H9 (cell line): ENCODE data around the gene MBD3L2B. TPM values are rescaled to one million over a fixed set of nuclear protein-coding genes. Genes with fewer than 3 reads are reported as not detected.
"Not testable (repeated sequence)": the region's sequence is repeated elsewhere in the genome, so short reads cannot be mapped to it uniquely, and the experiment has no call there.

Experiments used
- DNase-seq: peaks from one replicate; pipeline ENCODE4 v3.0.0-alpha.2; 2017
- H2AFZ ChIP-seq: one replicate; pipeline ENCODE4 v1.6.1; 2013; ENCODE audit warnings: mild to moderate bottlenecking, low read length, control low read depth, moderate library complexity
- H2AK5ac ChIP-seq: 2 replicates; pipeline ENCODE4 v1.6.1; 2013; ENCODE audit warnings: low read length, control low read depth, mixed read lengths; ENCODE audit not compliant: insufficient read length
- H2BK120ac ChIP-seq: one replicate; pipeline ENCODE4 v1.6.1; 2013; ENCODE audit warnings: low read depth, mild to moderate bottlenecking, low read length, control low read depth, inconsistent platforms; ENCODE audit not compliant: poor library complexity, severe bottlenecking
- H2BK12ac ChIP-seq: 2 replicates; pipeline ENCODE4 v1.6.1; 2013; ENCODE audit warnings: low read length, control low read depth, mixed read lengths, low read depth; ENCODE audit not compliant: insufficient read length
- H2BK15ac ChIP-seq: 2 replicates; pipeline ENCODE4 v1.6.1; 2013; ENCODE audit warnings: low read depth, low read length, control low read depth
- H2BK20ac ChIP-seq: one replicate; pipeline ENCODE4 v1.6.1; 2013; ENCODE audit warnings: low read depth, mild to moderate bottlenecking, low read length, control low read depth, inconsistent platforms; ENCODE audit not compliant: poor library complexity, severe bottlenecking
- H2BK5ac ChIP-seq: 2 replicates; pipeline ENCODE4 v1.6.1; 2013; ENCODE audit warnings: low read length, control low read depth, mixed read lengths; ENCODE audit not compliant: insufficient read length
- H3K14ac ChIP-seq: 2 replicates; pipeline ENCODE4 v1.6.1; 2013; ENCODE audit warnings: low read length, control low read depth; ENCODE audit not compliant: insufficient read depth
- H3K18ac ChIP-seq: 2 replicates; pipeline ENCODE4 v1.6.1; 2013; ENCODE audit warnings: low read depth, mild to moderate bottlenecking, mixed read lengths, low read length, control low read depth; ENCODE audit not compliant: insufficient read length
- H3K23ac ChIP-seq: 2 replicates; pipeline ENCODE4 v1.6.1; 2013; ENCODE audit warnings: low read length, control low read depth, mixed read lengths, low read depth; ENCODE audit not compliant: insufficient read length
- H3K23me2 ChIP-seq: 2 replicates; pipeline ENCODE4 v1.6.1; 2013; ENCODE audit warnings: low read depth, mild to moderate bottlenecking, mixed read lengths, low read length, control low read depth; ENCODE audit not compliant: insufficient read length, poor library complexity, severe bottlenecking
- H3K27ac ChIP-seq: 2 replicates; pipeline ENCODE4 v1.5.1; 2013; ENCODE audit warnings: low read length, control low read depth, mixed read lengths, low read depth; ENCODE audit not compliant: insufficient read length
- H3K27me3 ChIP-seq: 2 replicates; pipeline ENCODE4 v1.6.1; 2013; ENCODE audit warnings: low read length, control low read depth, inconsistent platforms; ENCODE audit not compliant: insufficient read depth
- H3K4ac ChIP-seq: 2 replicates; pipeline ENCODE4 v1.6.1; 2013; ENCODE audit warnings: low read depth, mild to moderate bottlenecking, control low read depth, inconsistent platforms, low read length, moderate library complexity
- H3K4me1 ChIP-seq: 2 replicates; pipeline ENCODE4 v1.6.1; 2013; ENCODE audit warnings: low read length, control low read depth, inconsistent platforms; ENCODE audit not compliant: insufficient read depth
- H3K4me2 ChIP-seq: 2 replicates; pipeline ENCODE4 v1.6.1; 2013; ENCODE audit warnings: low read length, control low read depth, mixed read lengths; ENCODE audit not compliant: insufficient read length, insufficient read depth
- H3K56ac ChIP-seq: 2 replicates; pipeline ENCODE4 v1.6.1; 2013; ENCODE audit warnings: low read depth, mild to moderate bottlenecking, mixed read lengths, low read length, control low read depth; ENCODE audit not compliant: insufficient read length
- H3K79me1 ChIP-seq: 2 replicates; pipeline ENCODE4 v1.6.1; 2013; ENCODE audit warnings: low read depth, mild to moderate bottlenecking, moderate library complexity, low read length, control low read depth, inconsistent platforms; ENCODE audit not compliant: insufficient read depth, poor library complexity, severe bottlenecking
- H3K79me2 ChIP-seq: 2 replicates; pipeline ENCODE4 v1.6.1; 2013; ENCODE audit warnings: low read length, control low read depth, inconsistent platforms; ENCODE audit not compliant: insufficient read depth
- H3K9ac ChIP-seq: 2 replicates; pipeline ENCODE4 v1.6.1; 2013; ENCODE audit warnings: low read length, control low read depth, mixed read lengths; ENCODE audit not compliant: insufficient read length; ENCODE audit errors: extremely low read depth
- H3K9me3 ChIP-seq: one replicate; pipeline ENCODE4 v1.6.1; 2013; ENCODE audit warnings: low read depth, low read length, inconsistent platforms; ENCODE audit not compliant: control insufficient read depth
- H3T11ph ChIP-seq: one replicate; pipeline ENCODE4 v1.6.1; 2013; ENCODE audit warnings: mild to moderate bottlenecking, low read length, control low read depth, inconsistent platforms
- H4K20me1 ChIP-seq: one replicate; pipeline ENCODE4 v1.6.1; 2013; ENCODE audit not compliant: control insufficient read depth, insufficient read length, insufficient read depth
- H4K5ac ChIP-seq: 2 replicates; pipeline ENCODE4 v1.6.1; 2013; ENCODE audit warnings: low read depth, mild to moderate bottlenecking, mixed read lengths, low read length, control low read depth; ENCODE audit not compliant: insufficient read length
- H4K8ac ChIP-seq: replicated peaks from 2 replicates; pipeline ENCODE4 v1.6.1; 2013; ENCODE audit warnings: low read length, control low read depth, mixed read lengths, low read depth; ENCODE audit not compliant: insufficient read length
- H4K91ac ChIP-seq: 2 replicates; pipeline ENCODE4 v1.6.1; 2013; ENCODE audit warnings: low read depth, mild to moderate bottlenecking, moderate library complexity, mixed read lengths, low read length, control low read depth; ENCODE audit not compliant: insufficient read length
- H3K27ac Mint-ChIP-seq, 3 experiments: 2 replicates in 2 of 3; 3 replicates in 1 of 3; pipeline ENCODE4 v1.8.0; 2020 to 2021; ENCODE audit warnings: mixed read lengths in 3 of 3, mild to moderate bottlenecking in 1 of 3, moderate library complexity in 1 of 3
- H3K27me3 Mint-ChIP-seq: 2 replicates; pipeline ENCODE4 v1.8.0; 2021; ENCODE audit warnings: low read depth, mild to moderate bottlenecking, moderate library complexity, mixed read lengths
- H3K36me3 Mint-ChIP-seq, 3 experiments: 2 replicates in 2 of 3; 3 replicates in 1 of 3; pipeline ENCODE4 v1.8.0; 2020 to 2021; ENCODE audit warnings: low read depth in 3 of 3, mixed read lengths in 3 of 3; ENCODE audit not compliant: insufficient read depth in 1 of 3
- H3K4me1 Mint-ChIP-seq, 2 experiments: 2 replicates each; pipeline ENCODE4 v1.8.0; 2020; ENCODE audit warnings: mixed read lengths in 2 of 2
- H3K4me3 Mint-ChIP-seq, 2 experiments: 2 replicates in 1 of 2; 3 replicates in 1 of 2; pipeline ENCODE4 v1.8.0; 2020 to 2021; ENCODE audit warnings: mild to moderate bottlenecking in 2 of 2, mixed read lengths in 2 of 2, moderate library complexity in 1 of 2
- H3K9me3 Mint-ChIP-seq, 2 experiments: 2 replicates in 1 of 2; 3 replicates in 1 of 2; pipeline ENCODE4 v1.8.0; 2020; ENCODE audit warnings: mild to moderate bottlenecking in 2 of 2, mixed read lengths in 2 of 2, moderate library complexity in 1 of 2
- WGBS: extraction: QIAGEN DNeasy Blood & Tissue Kit; methylation state at CpG from one replicate; pipeline ENCODE4 v1.1.7; 2013; ENCODE audit warnings: missing lambda C conversion rate, low lambda C conversion rate, mixed read lengths; ENCODE audit not compliant: insufficient read length; ENCODE audit errors: extremely low coverage; 5-methylcytosine and 5-hydroxymethylcytosine counted together
- total RNA-seq: library from RNA; stranded (reverse); gene quantifications from 2 replicates; pipeline ENCODE4 v1.2.1, GENCODE V29; 2021

The MBD3L2B gene
- total RNA-seq, 1 experiment from 2014 or later = not detected

DNA sequence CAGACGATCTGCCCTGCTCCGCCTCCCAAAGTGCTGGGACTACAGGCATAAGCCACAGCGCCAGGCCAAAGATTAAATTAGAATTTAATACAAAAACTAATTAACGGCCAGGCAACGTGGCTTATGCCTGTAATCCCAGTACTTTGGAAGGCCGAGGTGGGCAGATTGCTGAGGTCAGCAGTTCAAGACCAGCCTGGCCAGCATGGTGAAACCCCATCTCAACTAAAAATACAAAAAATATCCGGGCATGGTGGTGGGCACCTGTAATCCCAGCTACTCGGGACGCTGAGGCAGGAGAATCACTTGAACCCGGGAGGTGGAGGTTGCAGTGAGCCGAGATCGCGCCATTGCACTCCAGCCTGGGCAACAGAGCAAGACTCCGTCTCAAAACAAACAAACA is 34.4 kb upstream of the MBD3L2B start:
- H3K4me3 Mint-ChIP-seq, H3K9ac ChIP-seq, H3K27ac Mint-ChIP-seq, H2BK5ac ChIP-seq, H4K20me1 ChIP-seq, H3K36me3 Mint-ChIP-seq, H3K79me2 ChIP-seq, H3K14ac ChIP-seq, H2BK120ac ChIP-seq, H4K8ac ChIP-seq, H3K27me3 Mint-ChIP-seq, DNase-seq, H3K56ac ChIP-seq, H3K23ac ChIP-seq, H3K4ac ChIP-seq, H2AFZ ChIP-seq, H2AK5ac ChIP-seq, H3K4me2 ChIP-seq, H3K4me1 Mint-ChIP-seq, H2BK15ac ChIP-seq, H3K79me1 ChIP-seq, H2BK20ac ChIP-seq, H3K4me1 ChIP-seq, H4K91ac ChIP-seq, H4K5ac ChIP-seq, H3K23me2 ChIP-seq, H3K9me3 ChIP-seq, H2BK12ac ChIP-seq, H3K27me3 ChIP-seq, H3K27ac ChIP-seq, H3K9me3 Mint-ChIP-seq, H3T11ph ChIP-seq, H3K18ac ChIP-seq: not testable (repeated sequence)
- WGBS = no CpG with 5 or more reads among the region's 14 CpGs

DNA sequence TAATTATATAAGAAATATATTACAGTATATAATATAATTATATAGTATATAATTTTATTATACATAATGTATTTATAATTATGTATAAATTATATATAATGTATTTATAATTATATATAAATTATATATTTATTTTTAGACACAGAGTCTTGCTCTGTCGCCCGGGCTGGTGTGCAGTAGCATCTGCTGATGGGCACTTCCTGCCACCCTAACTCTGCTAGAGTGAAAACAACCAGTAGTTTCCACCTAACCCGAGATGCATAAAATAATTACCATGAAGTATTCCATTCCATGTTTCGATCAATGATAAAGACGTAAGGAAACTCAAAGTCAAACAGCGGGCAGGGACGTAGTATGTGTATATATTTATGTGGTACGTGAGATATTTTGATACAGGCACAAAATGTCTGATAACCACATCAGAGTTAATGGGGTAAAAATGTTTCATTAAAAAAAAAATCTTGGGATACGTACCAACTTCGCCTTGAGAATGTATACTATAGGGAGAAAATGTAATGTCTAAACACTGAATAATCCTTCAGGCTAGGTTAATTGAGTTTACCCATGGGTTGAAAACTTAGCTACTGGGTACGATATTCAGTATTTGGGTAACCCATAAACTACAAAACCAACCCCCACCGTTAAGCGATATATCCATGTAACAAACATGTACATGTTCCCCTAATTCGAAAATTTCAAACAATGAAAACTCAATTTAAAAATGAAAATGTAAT is 33.6 kb upstream of the MBD3L2B start:
- not testable (repeated sequence) for H3K14ac ChIP-seq, H3K4me1 ChIP-seq, H3K79me2 ChIP-seq, H3T11ph ChIP-seq, H2BK12ac ChIP-seq, H2BK5ac ChIP-seq, H4K91ac ChIP-seq, H3K4me3 Mint-ChIP-seq, H2AK5ac ChIP-seq, H3K9me3 Mint-ChIP-seq, H3K27ac Mint-ChIP-seq, H3K23ac ChIP-seq, H2BK20ac ChIP-seq, H3K56ac ChIP-seq, H3K27me3 Mint-ChIP-seq, H3K4me2 ChIP-seq, DNase-seq, H3K79me1 ChIP-seq, H4K20me1 ChIP-seq, H3K9me3 ChIP-seq, H4K5ac ChIP-seq, H3K23me2 ChIP-seq, H3K27ac ChIP-seq, H3K4ac ChIP-seq, H3K4me1 Mint-ChIP-seq, H2BK120ac ChIP-seq, H2BK15ac ChIP-seq, H3K18ac ChIP-seq, H2AFZ ChIP-seq, H3K36me3 Mint-ChIP-seq, H3K27me3 ChIP-seq, H3K9ac ChIP-seq, H4K8ac ChIP-seq
- WGBS = no CpG with 5 or more reads among the region's 14 CpGs
